G401.6 (cell line): ENCODE measurements around the gene ESR2.
"Not testable (repeated sequence)": the region's sequence is repeated elsewhere in the genome, so short reads cannot be mapped to it uniquely, and the experiment has no call there.

Source experiments
- FAIRE-seq: peaks from 2 replicates; lab custom pipeline; 2012; peaks lifted over from hg19 to GRCh38; lab: Jason Lieb, UNC

The ESR2 gene

DNA sequence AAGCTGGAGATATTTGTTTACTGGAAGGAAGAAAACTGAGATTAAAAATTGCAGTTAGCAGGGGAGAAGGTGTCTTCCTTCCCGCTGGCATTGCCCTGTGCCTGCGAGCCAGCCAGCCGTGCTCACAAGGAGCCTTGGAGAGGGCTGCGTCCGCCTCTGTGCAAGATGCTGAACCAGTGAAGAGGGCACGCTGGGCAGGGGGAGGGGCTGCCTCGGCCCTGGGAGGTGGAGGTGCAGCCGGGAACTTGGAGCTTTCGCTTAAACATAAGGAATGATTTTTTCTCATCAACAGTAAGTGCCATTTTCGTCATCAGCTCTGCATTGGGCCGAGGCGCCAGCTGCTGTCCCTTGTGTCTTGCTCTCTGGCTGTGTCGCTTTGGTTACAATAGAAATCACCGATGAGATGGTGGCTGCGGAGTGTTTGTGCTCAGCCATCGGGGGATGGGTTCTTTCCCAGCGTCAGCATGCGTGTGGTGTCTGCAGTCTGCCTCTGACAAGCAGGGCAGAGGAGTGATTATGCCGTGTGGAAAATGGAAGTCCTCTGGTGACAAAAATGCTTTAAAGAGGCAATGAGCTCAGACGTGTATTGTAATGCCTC lies 97.3 kb downstream of the ESR2 start:
- no peak for FAIRE-seq

GRCh38 chr14:64196056-64196455 lies 98.1 kb downstream of the ESR2 start:
- no peak for FAIRE-seq

- no peak for FAIRE-seq
Measured at GRCh38 chr14:64195199-64195598, 99.0 kb downstream of the ESR2 start.

DNA sequence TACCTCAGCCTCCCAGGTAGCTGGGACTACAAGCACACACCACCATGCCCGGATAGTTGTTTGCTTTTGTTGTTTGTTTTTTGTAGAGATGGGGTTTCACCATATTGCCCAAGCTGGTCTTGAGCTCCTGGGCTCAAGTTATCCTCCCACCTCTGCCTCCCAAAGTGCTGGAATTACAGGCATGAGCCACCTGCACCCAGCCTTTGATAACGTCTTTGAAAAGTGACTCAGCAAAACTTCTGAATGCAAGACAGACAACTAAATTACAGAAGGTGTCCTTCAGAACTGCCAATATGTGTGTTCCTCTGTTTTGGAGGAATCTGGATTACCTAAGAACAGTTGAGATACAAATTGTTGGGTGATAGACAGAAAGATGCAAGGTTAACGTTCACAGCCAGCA lies 99.8 kb downstream of the ESR2 start:
- no peak for FAIRE-seq

DNA sequence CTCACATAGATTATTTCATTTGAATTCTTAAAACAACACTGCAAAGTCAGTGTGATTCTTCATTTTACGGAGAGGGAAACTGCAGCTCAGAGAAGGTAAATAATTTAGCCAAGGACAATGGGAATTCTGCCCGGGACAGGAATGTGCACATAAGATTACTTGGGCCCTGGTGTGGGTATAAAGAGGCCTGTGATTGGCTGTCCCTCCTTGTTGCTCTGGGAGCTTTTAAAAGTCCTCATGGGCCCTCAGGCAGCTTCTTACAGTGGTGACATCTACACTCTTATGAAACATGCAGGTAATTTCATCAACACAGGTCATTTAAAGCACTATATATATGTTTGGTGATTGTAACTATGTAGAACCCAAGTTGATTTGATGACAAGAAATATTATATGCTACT lies 100.3 kb downstream of the ESR2 start:
- no peak for FAIRE-seq

GRCh38 chr14:64191756-64192155 lies 102.4 kb downstream of the ESR2 start:
- FAIRE-seq = no peak

GRCh38 chr14:64190974-64191502 lies 103.1 kb downstream of the ESR2 start:
- FAIRE-seq = no peak

- no peak for FAIRE-seq
Measured at GRCh38 chr14:64187331-64187730, 106.8 kb downstream of the ESR2 start.

DNA sequence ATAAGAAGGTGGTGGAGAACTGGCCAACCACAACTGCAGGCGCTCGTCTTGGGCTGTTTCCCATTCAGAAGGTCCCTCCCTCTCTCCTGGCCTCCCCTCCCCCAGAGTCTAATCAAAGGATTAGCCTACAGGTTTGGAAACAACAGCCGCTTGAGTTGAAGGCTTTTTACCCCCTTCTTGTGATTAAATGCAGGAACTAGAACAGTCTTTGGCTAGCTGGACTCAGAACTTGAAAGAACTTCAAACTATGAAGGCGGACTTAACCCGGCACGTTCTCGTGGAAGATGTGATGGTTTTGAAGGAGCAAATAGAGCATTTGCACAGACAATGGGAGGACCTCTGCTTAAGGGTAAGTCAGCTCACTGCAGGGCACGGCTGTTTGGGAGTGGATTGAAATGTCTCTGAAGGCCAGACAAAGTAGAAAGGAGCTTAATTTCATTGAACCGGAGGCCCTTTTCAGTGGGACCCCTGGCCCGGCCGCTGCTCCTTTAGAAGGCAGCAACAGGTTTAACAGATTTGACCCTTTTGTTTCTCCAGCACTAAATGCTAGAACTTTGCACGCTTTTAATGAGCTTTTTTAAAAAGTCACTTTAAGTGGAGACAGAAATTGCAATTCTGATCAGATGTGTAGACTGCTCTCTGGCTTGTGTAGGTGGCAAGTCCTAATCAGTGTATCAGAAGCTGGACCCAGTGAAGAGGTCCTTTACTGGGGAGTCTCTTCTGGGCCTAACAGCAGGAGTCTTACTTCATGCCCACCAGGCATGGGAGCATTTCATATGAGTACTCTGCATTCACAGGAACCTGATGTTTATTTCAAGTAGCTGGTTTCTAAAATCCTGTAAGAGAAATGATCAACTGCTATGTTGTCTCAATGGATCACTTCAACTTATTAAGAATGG lies 107.7 kb downstream of the ESR2 start:
- FAIRE-seq = no peak

GRCh38 chr14:64185184-64185583 lies 109.0 kb downstream of the ESR2 start:
- no peak for FAIRE-seq

DNA sequence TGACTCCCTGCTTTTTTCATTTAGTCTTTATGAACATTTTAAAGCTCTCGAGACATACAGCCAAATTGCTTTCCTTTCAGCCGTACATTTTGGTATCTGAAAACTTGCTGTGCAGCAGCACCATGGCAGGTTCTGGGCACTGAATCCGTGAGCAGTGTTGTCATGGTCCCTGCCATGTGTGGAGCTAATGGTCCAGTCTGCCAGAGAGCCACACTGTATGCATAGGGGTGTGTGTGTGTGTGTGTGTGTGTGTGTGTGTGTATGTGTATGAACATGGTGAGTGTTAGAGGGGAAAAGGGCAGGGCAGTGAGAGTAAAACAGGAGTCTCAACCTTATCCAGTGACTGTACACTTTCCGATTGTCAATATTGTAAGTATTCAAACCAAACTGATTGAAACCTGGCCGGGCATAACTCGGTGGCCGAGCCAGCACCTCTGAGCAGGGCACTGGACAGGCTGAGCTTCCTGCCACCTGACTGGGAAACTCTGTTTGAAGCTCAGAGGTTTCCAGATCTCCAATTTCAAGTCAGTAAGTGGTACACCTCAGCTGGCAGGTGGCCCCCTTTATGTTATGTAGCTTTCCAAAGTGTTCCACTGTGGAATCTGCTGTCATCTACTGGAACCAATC lies 110.0 kb downstream of the ESR2 start:
- no peak for FAIRE-seq

DNA sequence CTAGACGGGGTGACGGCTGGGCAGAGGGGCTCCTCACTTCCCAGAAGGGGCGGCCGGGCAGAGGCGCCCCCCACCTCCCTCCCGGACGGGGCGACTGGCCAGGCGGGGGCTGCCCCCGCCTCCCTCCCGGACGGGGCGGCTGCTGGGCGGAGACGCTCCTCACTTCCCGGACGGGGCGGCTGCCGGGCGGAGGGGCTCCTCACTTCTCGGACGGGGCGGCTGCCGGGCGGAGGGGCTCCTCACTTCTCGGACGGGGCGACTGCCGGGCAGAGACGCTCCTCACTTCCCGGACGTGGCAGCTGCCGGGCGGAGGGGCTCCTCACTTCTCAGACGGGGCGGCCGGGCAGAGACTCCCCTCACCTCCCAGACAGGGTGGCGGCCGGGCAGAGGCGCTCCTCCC lies 111.3 kb downstream of the ESR2 start:
- not testable (repeated sequence) for FAIRE-seq

- no peak for FAIRE-seq
Measured at GRCh38 chr14:64178814-64179213, 115.4 kb downstream of the ESR2 start.

DNA sequence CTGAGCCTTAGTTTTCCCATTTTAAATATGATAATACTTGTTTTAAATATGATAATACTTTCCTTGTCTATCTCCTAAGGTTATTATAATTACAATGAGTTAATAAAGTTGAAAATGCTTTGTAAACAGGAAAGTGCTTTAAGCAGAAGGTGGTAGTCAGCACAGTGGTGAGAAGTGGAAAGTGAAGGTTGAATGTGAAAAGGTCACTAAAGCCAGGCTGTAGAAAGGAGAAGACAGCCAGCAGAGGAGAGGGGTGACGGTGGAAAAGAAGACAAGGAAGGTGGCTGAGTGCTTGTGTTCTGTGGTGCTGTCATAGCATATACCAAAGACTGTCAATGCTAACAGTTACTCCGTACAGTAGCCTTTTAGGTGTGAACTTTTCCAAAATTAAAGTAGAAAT lies 117.8 kb downstream of the ESR2 start:
- no peak for FAIRE-seq

- no peak for FAIRE-seq
Measured at GRCh38 chr14:64174922-64175782, 119.0 kb downstream of the ESR2 start.

GRCh38 chr14:64170181-64170580 lies 124.0 kb downstream of the ESR2 start:
- no peak for FAIRE-seq

- no peak for FAIRE-seq
Measured at GRCh38 chr14:64159588-64159987, 134.6 kb downstream of the ESR2 start.

DNA sequence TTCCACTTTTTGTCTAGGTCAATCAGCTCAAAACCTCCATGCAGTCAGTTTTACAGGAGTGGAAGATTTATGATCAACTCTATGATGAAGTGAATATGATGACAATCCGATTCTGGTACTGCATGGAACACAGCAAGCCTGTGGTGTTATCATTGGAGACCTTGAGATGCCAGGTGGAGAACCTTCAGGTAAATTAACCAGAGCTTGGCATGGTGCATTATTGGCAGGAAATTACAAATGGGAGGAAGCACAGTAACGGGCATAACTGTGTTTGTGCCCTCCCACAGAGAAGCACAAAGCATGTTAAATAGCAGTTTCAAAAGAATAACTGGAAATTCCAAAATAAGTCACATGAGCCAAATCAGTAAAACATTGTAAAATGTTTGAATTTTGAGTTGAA lies 135.6 kb downstream of the ESR2 start:
- FAIRE-seq = no peak

GRCh38 chr14:64149921-64150320 lies 144.2 kb downstream of the ESR2 start:
- no peak for FAIRE-seq

DNA sequence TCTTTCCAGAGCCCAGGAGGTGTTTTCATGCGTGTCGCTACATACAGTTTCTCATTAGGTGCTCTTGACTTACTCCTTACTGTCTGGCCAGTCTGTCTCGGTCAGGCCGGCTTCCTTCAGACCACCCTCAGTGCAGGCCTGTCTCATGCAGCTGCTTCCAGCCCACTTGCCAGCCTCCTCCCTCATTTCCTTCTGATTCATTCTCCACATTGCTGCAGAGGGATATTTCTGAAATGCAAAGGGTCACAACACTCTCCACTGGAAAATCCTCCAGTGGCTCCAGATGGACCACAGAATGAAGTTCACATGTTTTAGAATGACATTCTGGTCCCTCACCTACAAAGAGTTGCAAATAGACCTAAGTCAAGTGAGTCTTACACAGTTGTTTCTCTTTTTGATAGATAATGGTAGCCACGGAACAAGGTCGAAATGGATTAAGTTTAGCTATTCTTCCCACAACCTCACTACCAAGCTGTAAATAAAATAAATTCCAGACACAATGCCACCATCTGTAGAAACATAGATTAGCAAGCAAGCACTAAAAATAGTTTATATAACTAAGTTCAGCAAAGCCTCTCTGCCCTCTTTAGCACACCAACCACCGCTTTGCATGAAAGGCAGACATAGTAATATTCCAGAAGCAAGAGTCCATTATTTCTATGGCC lies 146.9 kb downstream of the ESR2 start:
- FAIRE-seq = no peak

- no peak for FAIRE-seq
Measured at GRCh38 chr14:64137657-64138290, 156.4 kb downstream of the ESR2 start.
